HG03575 (cell line): ENCODE data around the gene EHMT1.
"Not testable (repeated sequence)": the region's sequence is repeated elsewhere in the genome, so short reads cannot be mapped to it uniquely, and the experiment has no call there.

ENCODE experiments used
- ATAC-seq: cut with Tn5 transposase; IDR thresholded peaks from one replicate; pipeline ENCODE4 v1.9.1; 2021; ENCODE audit not compliant: unreplicated experiment, insufficient number of reproducible peaks, low FRiP score; ENCODE audit errors: extremely low read depth

EHMT1 gene

DNA sequence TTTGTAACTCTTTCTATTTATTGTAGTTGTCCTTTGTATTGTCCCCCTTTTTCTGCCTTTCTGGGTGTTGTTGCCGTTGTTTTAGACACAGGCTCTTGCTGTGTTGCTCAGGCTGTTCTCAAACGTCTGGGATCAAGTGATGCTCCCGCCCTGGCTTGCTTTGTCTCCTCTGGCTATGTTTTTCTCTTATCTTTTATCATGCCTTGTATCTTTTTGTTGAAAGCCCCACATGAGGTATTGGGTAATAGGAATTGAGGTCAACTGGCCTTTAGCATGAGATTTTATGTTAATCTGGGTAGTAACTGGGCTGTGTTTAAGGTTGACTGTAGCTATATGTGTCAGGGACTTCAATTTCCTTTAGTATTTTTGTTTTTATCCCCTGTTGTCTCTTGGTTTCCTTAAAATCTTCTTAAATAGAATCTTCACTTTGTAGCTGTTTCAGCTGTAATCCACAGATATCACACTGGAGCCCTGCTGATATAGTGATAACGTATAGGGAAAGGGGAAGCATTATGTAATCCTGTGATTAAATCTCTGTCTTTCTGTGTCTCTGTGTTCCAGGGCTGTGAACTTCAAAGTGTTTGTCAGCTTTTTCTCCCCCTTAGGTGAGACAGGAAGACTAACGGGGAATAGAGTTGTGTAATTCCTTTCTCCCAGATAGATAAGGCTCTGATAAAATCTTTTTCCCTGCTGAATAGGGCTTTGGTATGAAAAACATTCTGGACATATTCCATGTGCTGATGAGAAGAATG is 232.9 kb downstream of the EHMT1 start:
- no peak for ATAC-seq

DNA sequence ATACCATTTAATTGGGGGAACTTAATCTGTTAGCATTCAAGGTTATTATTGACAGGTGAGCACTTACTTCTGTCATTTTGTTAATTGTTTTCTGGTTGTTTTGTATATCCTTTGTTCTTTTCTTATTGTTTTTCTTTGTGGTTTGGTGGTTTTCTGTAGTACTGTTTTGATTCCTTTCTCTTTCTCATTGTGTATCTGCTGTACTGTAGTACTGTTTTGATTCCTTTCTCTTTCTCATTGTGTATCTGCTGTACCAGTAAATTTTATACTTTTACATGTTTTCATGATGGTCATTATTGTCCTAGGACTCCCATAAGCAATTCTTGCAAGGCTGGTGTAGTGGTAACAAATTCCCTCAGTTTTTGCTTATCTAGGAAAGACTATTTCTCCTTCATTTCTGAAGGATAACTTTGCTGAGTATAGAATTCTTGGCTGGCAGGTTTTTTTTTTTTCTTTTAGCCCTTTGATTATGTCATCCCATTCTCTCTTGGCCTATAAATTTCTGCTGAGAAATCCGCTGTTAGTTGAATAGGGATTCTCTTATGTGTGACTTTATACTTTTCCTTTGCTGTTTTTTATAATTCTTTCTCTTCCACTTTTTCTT is 234.7 kb downstream of the EHMT1 start:
- no peak for ATAC-seq

DNA sequence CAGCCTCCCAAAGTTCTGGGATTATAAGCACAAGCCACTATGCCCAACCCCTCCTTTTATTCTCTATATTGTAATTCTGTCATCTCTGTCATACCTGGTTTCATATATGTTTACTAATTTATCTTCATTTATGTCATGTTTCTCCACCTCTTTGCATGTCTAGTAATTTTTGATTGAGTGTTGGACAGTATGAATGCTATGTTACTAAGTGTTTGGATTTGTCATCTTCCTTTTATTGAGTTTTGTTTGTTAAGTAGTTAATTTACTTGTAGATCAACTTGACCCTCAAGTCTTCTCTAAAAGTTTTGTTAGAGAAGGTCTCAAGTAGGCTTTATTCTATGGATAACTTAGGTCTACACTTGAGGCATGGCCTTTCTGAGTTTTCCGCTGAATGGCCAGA is 241.6 kb downstream of the EHMT1 start:
- no peak for ATAC-seq

DNA sequence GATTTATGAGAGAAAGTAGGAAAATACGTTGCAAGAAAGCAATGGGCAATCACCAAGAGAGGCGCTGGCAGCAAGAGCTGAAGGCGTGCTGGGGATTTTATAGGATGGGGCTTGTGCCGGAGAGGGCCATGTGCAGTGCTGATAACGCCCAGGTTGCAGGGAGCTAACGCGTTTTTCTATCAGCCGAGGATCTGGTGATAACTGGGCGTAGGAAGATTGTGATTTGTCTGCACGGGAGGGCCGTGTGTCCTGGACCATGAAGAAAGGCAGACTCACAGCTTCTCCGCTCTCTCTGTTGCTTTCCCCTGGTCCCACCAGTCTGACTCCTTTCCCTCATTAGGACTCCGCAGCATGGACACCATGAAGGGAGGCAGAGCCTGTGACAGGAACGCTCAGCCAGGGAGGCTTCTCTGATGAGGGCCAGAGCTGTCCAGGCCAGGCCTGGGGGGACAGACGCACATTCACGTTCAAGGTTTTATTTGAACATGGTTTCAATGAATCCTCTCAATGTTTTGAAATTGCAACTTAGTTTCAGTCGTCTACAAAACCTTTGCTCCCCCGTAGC is 246.9 kb downstream of the EHMT1 start:
- no peak for ATAC-seq

DNA sequence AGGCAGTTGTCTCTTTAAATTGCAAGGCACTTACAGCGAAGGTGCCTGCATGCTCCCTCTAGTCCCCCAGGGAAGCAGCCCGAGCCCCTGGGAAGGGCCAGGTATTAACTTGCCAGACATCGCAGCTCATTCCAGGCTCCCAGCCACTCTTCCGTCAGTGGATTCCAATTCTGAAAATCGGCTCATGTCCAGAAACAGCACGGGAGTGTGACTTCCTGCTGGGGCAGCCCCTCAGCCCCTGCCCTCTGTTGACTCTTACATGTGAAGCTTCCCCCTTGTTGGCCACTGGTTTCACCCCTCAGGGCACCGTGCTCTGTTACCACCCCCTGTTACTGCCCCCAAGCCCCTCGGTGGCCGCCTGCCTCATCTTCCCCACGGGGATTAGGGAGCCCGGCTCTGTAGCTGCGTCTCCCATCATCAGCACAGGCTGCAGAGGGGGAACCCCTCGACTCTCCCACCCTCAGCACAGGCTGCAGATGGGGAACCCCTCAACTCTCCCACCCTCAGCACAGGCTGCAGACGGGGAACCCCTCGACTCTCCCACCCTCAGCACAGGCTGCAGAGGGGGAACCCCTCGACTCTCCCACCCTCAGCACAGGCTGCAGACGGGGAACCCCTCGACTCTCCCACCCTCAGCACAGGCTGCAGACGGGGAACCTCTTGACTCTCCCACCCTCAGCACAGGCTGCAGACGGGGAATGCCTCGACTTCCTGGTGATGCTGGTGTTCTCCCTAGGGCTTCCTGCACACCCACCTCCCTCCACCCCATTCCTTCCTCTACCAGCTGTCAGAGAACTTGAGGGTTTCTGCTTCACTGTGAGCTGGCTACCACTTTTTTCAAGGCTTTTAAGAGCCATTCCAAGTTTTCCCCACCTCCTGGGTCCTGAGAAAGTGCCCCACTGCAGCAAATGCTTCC is 247.7 kb downstream of the EHMT1 start:
- no peak for ATAC-seq

DNA sequence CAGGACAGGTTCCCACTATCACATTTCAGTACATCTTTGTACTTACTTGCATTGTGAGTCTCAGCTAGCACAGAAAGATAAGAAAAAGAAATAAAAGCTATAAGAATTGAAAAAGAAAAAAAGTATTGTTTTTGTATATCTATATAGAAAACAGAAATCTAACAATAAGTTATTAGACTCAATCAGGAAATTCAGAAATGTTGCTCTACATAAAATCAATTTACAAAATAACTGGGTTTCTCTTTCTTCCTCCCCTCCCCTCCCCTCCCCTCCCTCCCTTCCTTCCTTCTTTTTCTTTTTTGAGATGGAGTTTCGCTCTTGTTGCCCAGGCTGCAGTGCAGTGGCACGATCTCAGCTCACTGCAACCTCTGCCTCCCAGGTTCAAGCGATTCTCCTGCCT is 251.6 kb downstream of the EHMT1 start:
- ATAC-seq, result no peak

DNA sequence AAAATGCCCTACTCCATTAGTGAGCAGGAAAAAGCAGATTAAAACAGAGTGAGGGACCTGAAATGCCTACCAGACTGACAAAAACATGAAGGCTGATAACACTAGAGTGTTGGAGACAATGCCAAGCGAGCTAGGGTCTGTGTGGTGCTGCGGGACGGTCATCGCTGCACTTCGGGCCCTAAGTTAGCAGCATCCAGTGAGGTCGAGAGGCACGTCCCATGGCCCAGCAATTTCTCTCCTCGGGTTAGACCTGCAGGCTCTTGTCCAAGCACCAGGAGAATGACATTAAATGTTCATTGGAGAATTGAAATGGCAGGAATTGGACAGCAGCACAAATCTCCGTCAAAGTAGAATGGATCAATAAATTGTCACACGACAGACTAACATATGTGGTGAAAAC is 253.5 kb downstream of the EHMT1 start:
- ATAC-seq, result no peak

DNA sequence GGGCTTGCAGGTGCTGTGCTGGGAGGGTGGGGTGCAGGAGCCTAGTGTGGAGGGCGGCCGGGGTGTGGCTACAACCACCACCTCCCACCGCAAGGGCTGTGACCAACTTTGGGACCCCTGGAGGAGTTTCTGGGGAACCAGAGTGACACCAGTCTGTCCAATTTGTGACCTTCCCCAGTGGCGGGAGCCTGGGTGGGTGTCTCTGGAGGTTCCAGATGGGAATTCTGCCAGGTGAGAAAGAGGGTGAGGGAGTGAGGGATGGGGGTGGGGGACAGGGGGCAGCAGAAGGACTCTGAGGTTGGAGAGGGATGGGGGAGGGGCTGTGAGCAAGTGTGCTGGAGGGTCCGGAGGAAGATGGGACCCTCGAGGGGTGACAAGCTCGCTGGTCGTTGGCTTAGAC is 254.6 kb downstream of the EHMT1 start:
- ATAC-seq, result no peak

DNA sequence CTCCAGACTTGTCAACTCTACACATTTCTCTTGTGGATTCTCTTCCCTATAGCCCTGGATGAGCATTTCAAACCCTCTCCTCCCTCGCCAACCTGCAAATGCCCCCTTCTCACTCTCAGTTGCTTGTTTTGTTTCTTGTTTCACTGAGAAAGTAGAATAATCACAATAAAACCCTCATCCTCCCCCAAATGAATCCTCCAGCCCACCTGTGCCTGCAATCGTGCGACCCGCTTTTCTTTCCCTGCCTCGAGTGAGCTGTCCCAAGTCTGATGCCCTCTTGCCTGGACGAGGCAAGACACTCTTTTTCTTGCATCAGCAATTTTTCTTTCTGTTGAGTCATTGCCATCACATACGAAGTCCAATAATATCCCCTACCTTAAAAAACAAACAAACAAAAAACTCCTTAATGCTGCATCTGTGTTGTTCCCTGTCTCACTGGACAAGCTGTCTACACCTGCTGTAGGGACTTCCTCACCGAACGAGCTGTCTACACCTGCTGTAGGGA is 255.1 kb downstream of the EHMT1 start:
- ATAC-seq, result no peak

DNA sequence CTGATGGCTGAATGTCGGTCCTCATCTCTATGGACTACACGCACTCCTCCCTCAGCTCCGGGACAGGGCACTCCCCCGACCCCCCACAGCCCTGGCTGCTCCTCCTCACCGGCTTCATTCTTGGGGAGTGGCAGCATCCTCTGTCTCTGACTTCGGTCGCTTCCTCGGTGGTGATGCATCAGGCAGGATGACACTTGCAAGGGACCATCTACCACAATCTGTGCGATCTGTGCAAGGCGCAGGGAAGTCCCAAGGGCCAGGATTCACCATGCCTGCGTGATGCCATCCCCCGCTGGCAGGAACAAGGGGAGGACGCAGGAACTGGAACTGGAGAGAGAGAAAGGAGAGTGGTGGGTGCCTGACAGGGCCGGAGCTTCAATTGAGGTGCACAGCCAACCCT is 256.5 kb downstream of the EHMT1 start:
- ATAC-seq, result no peak

DNA sequence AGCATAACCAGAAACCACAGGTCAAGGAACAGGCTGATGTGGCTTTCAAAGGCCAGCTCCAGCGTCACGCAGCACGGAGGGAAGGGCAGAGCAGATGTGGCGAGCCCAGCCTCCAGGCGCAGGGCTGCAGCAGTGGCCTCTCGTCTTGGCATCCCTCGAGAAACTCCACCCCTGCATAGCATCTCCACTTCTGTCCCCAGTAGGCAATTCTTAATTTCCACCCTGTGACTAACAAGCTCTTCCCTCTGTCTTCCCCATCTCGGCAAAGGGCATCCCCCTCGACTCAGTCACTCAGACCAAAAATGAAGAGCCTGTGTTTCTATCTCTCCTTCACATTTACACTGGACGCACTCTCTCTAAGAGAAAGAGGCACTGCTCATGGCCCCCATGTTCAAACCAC is 257.0 kb downstream of the EHMT1 start:
- no peak for ATAC-seq

DNA sequence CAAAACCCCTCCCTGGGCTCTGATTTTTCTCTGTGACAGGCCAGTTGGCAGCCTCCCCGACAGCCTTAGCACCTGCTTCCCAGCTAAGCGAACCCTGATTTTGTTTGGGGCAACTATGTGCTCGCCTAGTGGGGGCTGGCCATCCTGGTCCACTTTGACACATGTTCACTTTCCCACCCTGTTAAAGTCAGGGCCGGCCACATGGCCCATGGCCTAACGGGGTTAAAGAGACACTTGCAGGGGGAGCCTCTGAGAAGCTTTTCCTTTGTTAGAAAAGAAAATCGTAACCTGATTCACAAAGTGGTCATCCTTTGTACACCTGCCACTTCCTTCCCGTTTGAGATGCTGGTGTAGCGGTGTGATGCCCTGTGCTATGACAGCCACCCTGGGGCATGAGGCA is 257.5 kb downstream of the EHMT1 start:
- ATAC-seq, result no peak

DNA sequence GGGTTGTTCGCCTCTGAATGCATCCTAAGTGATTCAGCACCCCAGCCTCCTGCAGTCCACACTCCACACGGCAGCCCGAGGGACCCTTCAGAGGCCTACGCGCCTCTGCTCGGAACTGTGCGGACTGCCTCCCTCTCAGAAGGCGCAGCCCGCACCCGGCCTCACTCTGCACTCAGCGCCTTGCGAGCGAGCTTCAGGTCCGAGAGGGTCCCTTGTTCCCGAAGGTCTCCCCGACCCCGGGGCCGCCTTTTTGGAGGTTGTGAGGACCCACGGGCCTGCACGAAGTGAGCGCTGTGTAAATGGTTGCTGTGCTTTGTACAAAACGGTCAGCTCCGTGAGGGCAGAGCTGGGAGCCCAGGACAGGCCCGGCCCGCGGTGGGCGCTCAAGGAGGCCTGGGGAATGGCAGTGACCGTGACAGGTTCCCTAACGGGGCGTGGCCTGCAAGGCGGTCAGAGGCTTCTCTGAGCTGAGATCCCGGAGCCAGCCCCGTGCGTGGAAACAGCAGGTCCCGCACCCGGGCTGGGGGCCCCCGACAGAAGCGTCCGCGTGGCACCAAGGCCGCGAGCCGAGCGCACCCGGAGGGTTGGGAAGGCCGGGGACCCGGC is 258.1 kb downstream of the EHMT1 start:
- ATAC-seq, result no peak

DNA sequence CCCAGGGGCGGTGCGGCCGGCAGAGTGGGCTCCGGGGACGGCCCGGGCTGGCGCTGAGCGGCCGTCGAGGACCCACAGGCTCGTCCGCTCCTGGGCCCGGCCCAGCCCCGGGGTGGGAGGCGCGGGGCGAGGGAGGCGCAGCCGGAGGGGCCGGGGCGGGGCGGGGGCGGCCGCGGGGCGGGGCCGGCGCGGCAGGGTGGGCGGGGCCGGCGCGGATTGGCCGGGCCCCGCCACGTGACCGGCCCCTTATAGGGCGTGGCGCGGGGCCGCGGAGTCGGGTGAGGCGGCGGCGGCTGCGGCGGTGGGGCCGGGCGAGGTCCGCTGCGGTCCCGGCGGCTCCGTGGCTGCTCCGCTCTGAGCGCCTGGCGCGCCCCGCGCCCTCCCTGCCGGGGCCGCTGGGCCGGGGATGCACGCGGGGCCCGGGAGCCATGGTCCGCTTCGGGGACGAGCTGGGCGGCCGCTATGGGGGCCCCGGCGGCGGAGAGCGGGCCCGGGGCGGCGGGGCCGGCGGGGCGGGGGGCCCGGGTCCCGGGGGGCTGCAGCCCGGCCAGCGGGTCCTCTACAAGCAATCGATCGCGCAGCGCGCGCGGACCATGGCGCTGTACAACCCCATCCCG is 258.8 kb downstream of the EHMT1 start, which contains the start of gene CACNA1B:
CACNA1B (plus strand) TSS at position 277 of the 617 bp plus-strand sequence; CDS start at position 429, 152 bp downstream.
- not testable (repeated sequence) for ATAC-seq

DNA sequence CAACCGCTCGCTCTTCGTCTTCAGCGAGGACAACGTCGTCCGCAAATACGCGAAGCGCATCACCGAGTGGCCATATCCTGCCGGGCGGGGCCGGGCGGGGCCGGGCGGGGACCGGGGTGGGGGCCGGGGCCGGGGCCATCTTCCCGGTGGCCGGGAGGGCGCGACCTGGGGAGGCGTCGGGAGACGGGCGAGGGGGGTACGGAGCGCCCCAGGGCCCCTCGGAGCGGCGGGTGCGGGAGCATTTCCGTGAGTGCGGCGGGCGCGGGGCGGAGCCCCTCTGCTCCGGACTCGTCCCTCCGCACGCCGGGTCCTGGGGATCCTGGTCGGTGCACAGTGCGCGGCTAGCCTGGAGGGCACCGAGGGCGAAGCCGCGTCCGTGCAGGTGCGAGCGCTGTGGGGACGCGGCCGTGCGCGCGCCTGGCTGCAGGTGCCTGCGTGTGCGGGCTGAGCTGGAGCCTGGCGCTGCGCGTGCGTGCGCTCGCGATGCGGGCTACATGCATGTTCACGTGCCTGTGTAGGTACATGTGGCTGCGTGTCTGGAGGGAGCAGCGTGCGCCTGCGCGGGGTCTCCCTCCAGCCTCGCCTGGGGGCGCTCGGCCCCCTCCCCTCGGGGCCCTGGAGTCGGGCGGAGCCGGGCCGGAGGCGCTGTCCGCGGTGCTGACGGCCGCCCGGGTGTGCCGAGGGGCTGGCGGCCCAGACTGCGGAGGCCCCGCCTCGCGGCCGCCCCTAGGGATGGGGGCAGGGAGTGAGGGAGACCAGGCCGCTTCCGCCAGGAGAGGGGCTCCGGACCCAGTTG is 259.5 kb downstream of the EHMT1 start:
- no peak for ATAC-seq

DNA sequence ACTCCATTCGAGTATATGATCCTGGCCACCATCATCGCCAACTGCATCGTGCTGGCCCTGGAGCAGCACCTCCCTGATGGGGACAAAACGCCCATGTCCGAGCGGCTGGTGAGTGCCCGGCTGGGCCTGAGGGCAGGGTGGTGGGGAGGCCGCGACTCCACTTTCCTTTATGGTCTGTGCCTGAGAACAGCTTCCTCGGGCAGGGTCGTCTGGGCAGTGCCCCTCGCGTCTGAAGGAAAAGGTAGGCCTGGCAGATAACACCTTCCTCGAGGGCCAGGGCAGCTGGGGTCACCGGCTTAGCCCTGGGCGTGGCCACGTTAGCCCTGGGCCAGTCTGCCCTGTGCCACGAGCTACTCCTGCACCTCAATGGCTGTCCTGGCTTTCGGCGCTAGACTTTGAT is 260.2 kb downstream of the EHMT1 start:
- no peak for ATAC-seq

DNA sequence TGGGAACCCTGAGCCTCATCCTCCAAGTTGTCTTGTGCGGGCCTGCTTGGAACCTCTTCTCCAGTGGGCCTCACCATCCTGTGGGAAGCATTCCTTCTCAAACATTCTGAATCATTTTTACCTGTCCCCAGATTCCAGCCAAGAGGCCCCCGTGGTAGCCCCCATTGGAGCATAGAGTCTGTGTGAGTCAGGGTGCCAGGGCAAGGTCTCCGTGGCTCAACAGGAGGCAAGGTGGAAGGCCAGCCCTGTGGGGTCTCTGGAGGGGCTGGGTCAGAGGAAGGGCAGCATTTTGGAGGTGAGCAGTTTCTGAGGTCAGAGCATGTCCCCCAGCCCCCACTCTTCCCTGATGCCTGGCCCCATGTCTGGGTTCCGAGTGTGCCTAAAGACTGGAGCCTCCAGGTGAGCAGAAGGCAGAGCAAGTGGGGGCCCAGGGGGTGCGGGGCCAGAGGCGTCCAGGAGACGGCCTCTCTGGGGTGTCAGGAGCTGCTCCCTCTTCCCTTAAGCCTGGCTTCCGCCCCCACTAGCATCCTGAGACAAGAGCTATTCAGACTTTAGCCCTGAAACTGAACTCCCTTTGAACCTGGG is 260.9 kb downstream of the EHMT1 start:
- ATAC-seq, result no peak
